MM.1S (cell line): ENCODE data around the gene MCU.

Source experiments
- DNase-seq: peaks from one replicate; pipeline ENCODE4 v3.0.0-alpha.2; 2015
- H2AFZ ChIP-seq: fragments of 300-600 bp; sonication (generic); 2 replicates; pipeline ENCODE4 v1.6.0; 2016; ENCODE audit warnings: antibody characterized with exemption, low read length
- H3F3A ChIP-seq: fragments of 300-600 bp; sonication (generic); 2 replicates; pipeline ENCODE4 v1.6.1; 2016; ENCODE audit warnings: mild to moderate bottlenecking, antibody characterized with exemption, low read length, moderate library complexity, mixed read lengths; ENCODE audit not compliant: insufficient read depth
- H3K27ac ChIP-seq: fragments of 300-600 bp; sonication (generic); 2 replicates; pipeline ENCODE4 v1.5.1; 2016; ENCODE audit warnings: mild to moderate bottlenecking, low read length
- H3K27me3 ChIP-seq: fragments of 300-600 bp; sonication (generic); replicated peaks from 2 replicates; pipeline ENCODE4 v1.6.0; 2016; ENCODE audit warnings: low read length; ENCODE audit not compliant: insufficient read depth
- H3K36me3 ChIP-seq: fragments of 300-600 bp; sonication (generic); replicated peaks from 2 replicates; pipeline ENCODE4 v1.6.1; 2016; ENCODE audit warnings: mild to moderate bottlenecking, low read length, mixed read lengths; ENCODE audit not compliant: insufficient read depth
- H3K4me1 ChIP-seq: fragments of 300-600 bp; sonication (generic); 2 replicates; pipeline ENCODE4 v1.6.1; 2016; ENCODE audit warnings: low read length, mixed read lengths
- H3K4me2 ChIP-seq: fragments of 300-600 bp; sonication (generic); 2 replicates; pipeline ENCODE4 v1.6.0; 2016; ENCODE audit warnings: low read depth, low read length
- H3K4me3 ChIP-seq: fragments of 300-600 bp; sonication (generic); 2 replicates; pipeline ENCODE4 v1.5.1; 2016; ENCODE audit warnings: low read length, mixed read lengths
- H3K79me2 ChIP-seq: fragments of 300-600 bp; sonication (generic); 2 replicates; pipeline ENCODE4 v1.6.1; 2016; ENCODE audit warnings: mixed run types, low read length, mixed read lengths
- H3K9ac ChIP-seq: fragments of 300-600 bp; sonication (generic); 2 replicates; pipeline ENCODE4 v1.6.1; 2016; ENCODE audit warnings: low read length, mixed read lengths
- H3K9me2 ChIP-seq: fragments of 300-600 bp; sonication (generic); replicated peaks from 2 replicates; pipeline ENCODE4 v1.6.1; 2016; ENCODE audit warnings: mild to moderate bottlenecking, low read length, mixed read lengths; ENCODE audit not compliant: insufficient read depth
- H3K9me3 ChIP-seq: fragments of 300-600 bp; sonication (generic); replicated peaks from 2 replicates; pipeline ENCODE4 v1.6.1; 2016; ENCODE audit warnings: mild to moderate bottlenecking, low read length, mixed read lengths; ENCODE audit not compliant: insufficient read depth
- H4K20me1 ChIP-seq: fragments of 300-600 bp; sonication (generic); 2 replicates; pipeline ENCODE4 v1.6.1; 2016; ENCODE audit warnings: mild to moderate bottlenecking, low read length, moderate library complexity, mixed read lengths; ENCODE audit not compliant: insufficient read depth
- EZH2 ChIP-seq: fragments of 300-600 bp; sonication (generic); optimal IDR thresholded peaks from 2 replicates; pipeline ENCODE3; 2017; ENCODE audit warnings: low read depth, mild to moderate bottlenecking, antibody characterized with exemption, low read length, mixed read lengths
- EZH2phosphoT487 ChIP-seq: fragments of 300-600 bp; sonication (generic); IDR thresholded peaks from 2 replicates; pipeline ENCODE4 v1.6.1; 2018; ENCODE audit warnings: antibody characterized with exemption, low read length
- TF ChIP-seq, protein P1 (sequence below): fragments of 300-600 bp; sonication (generic); IDR thresholded peaks from 2 replicates; pipeline ENCODE4 v1.5.1; 2016; ENCODE audit warnings: antibody characterized with exemption, low read length, mixed read lengths

MCU gene

DNA sequence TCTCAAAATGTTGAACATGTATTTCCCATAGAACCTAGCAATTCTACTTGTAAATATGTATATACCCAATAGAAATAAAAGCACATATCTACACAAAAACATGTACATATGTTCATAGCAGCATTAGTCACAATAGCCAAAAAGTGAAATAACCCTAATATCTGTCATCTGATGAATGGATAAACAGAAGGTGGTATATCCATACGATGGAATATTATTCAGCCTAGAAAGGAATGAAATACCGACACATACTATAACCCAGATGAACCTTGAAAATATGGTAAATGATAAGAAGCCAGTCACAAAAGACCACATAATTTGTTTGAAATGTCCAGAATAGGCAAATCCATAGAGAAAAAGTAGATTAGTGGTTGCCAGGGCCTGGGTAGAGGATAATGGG lies 87.9 kb downstream of the MCU start:
- Histone ChIP-seq H3K9me3 (no peaks in the 10 kb centered on the region), H3K4me2 (no peak overlapping the region), H3K4me1 (no peaks in the 10 kb centered on the region), H3K27ac (no peak overlapping the region), H3K9ac (no peak overlapping the region), H3K4me3 (no peak overlapping the region), H2AFZ (no peak overlapping the region), H3K36me3 (no peaks in the 10 kb centered on the region), H3K9me2 (no peaks in the 10 kb centered on the region), H4K20me1 (no peaks in the 10 kb centered on the region), H3K79me2 (no peaks in the 10 kb centered on the region; the same call in 1 of the 2 replicates), H3F3A (no peaks in the 10 kb centered on the region), H3K27me3 (no peaks in the 10 kb centered on the region)
- no peak for TF ChIP-seq EZH2phosphoT487
- TF ChIP-seq, protein P1, sequence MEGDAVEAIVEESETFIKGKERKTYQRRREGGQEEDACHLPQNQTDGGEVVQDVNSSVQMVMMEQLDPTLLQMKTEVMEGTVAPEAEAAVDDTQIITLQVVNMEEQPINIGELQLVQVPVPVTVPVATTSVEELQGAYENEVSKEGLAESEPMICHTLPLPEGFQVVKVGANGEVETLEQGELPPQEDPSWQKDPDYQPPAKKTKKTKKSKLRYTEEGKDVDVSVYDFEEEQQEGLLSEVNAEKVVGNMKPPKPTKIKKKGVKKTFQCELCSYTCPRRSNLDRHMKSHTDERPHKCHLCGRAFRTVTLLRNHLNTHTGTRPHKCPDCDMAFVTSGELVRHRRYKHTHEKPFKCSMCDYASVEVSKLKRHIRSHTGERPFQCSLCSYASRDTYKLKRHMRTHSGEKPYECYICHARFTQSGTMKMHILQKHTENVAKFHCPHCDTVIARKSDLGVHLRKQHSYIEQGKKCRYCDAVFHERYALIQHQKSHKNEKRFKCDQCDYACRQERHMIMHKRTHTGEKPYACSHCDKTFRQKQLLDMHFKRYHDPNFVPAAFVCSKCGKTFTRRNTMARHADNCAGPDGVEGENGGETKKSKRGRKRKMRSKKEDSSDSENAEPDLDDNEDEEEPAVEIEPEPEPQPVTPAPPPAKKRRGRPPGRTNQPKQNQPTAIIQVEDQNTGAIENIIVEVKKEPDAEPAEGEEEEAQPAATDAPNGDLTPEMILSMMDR: no peak
- no peak for TF ChIP-seq EZH2
- DNase-seq: no peak

DNA sequence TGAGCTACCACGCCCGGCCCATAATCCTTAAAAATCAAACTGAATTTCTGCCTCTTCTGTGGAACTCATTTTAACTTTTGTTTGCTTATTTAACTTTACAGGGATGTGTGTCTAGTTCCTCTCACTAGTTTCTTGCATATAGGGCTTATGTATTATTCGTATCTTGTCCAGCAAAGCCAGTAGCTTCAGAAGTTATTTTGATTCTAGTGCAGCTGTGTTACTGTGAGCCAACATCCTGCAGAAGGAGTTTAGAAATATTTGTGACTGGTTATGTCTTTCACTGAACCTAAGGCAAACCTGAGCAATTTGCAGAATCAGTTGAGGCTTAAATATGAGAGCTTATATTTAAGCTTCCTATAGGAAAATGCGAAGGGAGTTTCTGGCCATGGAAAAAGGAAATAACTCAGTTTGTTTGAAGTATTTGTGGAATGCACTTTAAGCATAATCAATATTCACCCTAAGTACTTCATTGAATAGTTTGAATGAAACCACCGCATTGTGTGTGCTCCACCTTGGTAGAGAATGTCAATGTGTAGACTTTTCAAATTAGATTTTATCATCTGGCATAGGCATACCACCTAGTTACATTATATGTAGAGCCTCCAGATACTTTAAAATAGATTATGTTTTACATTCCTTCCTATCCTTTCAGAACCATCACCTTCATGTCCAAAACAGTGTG lies 90.8 kb downstream of the MCU start:
- no peaks in the 10 kb centered on the region for H4K20me1 ChIP-seq
- no peaks in the 10 kb centered on the region for H3K9me3 ChIP-seq
- no peaks in the 10 kb centered on the region for H3K36me3 ChIP-seq
- TF ChIP-seq, protein P1: no peak
- TF ChIP-seq EZH2phosphoT487 (no peak), EZH2 (no peak)
- H3K79me2 ChIP-seq: no peaks in the 10 kb centered on the region; the same call in 1 of the 2 replicates
- no peaks in the 10 kb centered on the region for H3K9me2 ChIP-seq
- no peak overlapping the region for H3K4me3 ChIP-seq
- no peak for DNase-seq
- H3F3A ChIP-seq: no peaks in the 10 kb centered on the region
- no peak overlapping the region for H2AFZ ChIP-seq
- H3K4me1 ChIP-seq: no peaks in the 10 kb centered on the region
- no peak overlapping the region for H3K9ac ChIP-seq
- H3K27me3 ChIP-seq: no peaks in the 10 kb centered on the region
- H3K27ac ChIP-seq: no peak overlapping the region
- no peak overlapping the region for H3K4me2 ChIP-seq

DNA sequence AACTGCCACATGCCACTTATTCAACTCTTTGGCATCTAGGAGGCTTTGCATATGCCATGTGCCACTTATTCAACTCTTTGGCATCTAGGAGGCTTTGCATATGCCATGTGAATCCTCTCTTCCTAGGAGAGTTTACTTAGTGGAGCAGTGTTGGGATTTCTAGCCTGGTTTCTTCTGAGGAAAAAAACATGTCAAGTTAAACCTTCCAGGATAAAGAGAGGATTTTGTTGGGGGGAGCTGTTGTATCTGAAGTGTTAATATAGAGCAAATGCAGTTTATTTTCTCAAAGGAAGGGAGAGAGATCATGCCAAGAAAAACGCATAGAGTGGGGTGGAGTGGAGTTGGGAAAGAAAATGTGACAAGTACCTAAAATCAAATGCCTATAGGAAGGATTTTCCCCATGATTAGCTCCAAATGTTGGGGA lies 91.5 kb downstream of the MCU start:
- no peak overlapping the region for H3K9ac ChIP-seq
- no peak overlapping the region for H3K27ac ChIP-seq
- H3K9me2 ChIP-seq: no peaks in the 10 kb centered on the region

More for the DNA sequence above, 91.5 kb downstream of the MCU start:
- TF ChIP-seq, protein P1: no peak
- no peak for TF ChIP-seq EZH2
- TF ChIP-seq EZH2phosphoT487: no peak
- H3K4me2 ChIP-seq: no peak overlapping the region
- no peaks in the 10 kb centered on the region for H3K4me1 ChIP-seq
- H4K20me1 ChIP-seq: no peaks in the 10 kb centered on the region
- no peaks in the 10 kb centered on the region for H3F3A ChIP-seq
- no peak overlapping the region for H2AFZ ChIP-seq
- no peak for DNase-seq
- no peaks in the 10 kb centered on the region for H3K36me3 ChIP-seq
- H3K9me3 ChIP-seq: no peaks in the 10 kb centered on the region
- H3K79me2 ChIP-seq: no peaks in the 10 kb centered on the region; the same call in 1 of the 2 replicates
- no peak overlapping the region for H3K4me3 ChIP-seq
- H3K27me3 ChIP-seq: no peaks in the 10 kb centered on the region
